Keratinocyte (primary cell): Measurements from ENCODE around the gene PRKCE. TPM values are rescaled to one million over a fixed set of nuclear protein-coding genes. Genes with fewer than 3 reads are reported as not detected.

Experiments used
- DNase-seq: peaks from one replicate; pipeline ENCODE4 v3.0.0-alpha.2; 2011; ENCODE audit warnings: low read depth, missing footprints, low spot score
- FAIRE-seq: peaks from 2 replicates; lab custom pipeline; 2011; peaks lifted over from hg19 to GRCh38; lab: Jason Lieb, UNC
- H2AFZ ChIP-seq: 2 replicates; pipeline ENCODE4 v1.6.0; 2012; ENCODE audit warnings: low read length, control low read depth, inconsistent platforms; ENCODE audit not compliant: control insufficient read depth
- H3K27ac ChIP-seq: 2 replicates; pipeline ENCODE4 v1.5.1; 2011; ENCODE audit warnings: low read length; ENCODE audit not compliant: control insufficient read depth, insufficient read depth
- H3K27me3 ChIP-seq: 3 replicates; pipeline ENCODE4 v1.6.0; 2011; ENCODE audit warnings: low read length; ENCODE audit not compliant: control insufficient read depth, insufficient read depth; ENCODE audit errors: extremely low read depth
- H3K36me3 ChIP-seq, 2 experiments: 2 replicates in 1 of 2; 3 replicates in 1 of 2; pipeline ENCODE4 v1.5.1; 2011; ENCODE audit warnings: low read length in 2 of 2, mild to moderate bottlenecking in 1 of 2; ENCODE audit not compliant: control insufficient read depth in 2 of 2, insufficient read depth in 2 of 2; ENCODE audit errors: extremely low read depth in 1 of 2
- H3K4me1 ChIP-seq: 3 replicates; pipeline ENCODE4 v1.5.1; 2011; ENCODE audit warnings: low read length; ENCODE audit not compliant: control insufficient read depth, insufficient read depth; ENCODE audit errors: extremely low read depth
- H3K4me2 ChIP-seq: 3 replicates; pipeline ENCODE4 v1.6.0; 2011; ENCODE audit warnings: low read depth, low read length; ENCODE audit not compliant: control insufficient read depth, insufficient read depth; ENCODE audit errors: extremely low read depth
- H3K4me3 ChIP-seq, 3 experiments: fragments of 200-600 bp in 1 of 3; sonication (generic) in 1 of 3; 2 replicates in 2 of 3; 3 replicates in 1 of 3; pipeline ENCODE4 v1.5.1; 2011 to 2016; ENCODE audit warnings: low read length in 3 of 3, mild to moderate bottlenecking in 3 of 3, control low read depth in 2 of 3, inconsistent platforms in 1 of 3, low read depth in 1 of 3, mixed read lengths in 1 of 3, mixed run types in 1 of 3, moderate library complexity in 1 of 3; ENCODE audit not compliant: control insufficient read depth in 2 of 3, insufficient read depth in 2 of 3; ENCODE audit errors: extremely low read depth in 1 of 3
- H3K79me2 ChIP-seq: 2 replicates; pipeline ENCODE4 v1.6.0; 2012; ENCODE audit warnings: low read length; ENCODE audit not compliant: control insufficient read depth, insufficient read depth
- H3K9ac ChIP-seq: 3 replicates; pipeline ENCODE4 v1.6.0; 2011; ENCODE audit warnings: low read length; ENCODE audit not compliant: control insufficient read depth, insufficient read depth; ENCODE audit errors: extremely low read depth
- H3K9me1 ChIP-seq: 3 replicates; pipeline ENCODE4 v1.6.0; 2011; ENCODE audit warnings: low read length; ENCODE audit not compliant: control insufficient read depth, insufficient read depth; ENCODE audit errors: extremely low read depth
- H3K9me3 ChIP-seq: 2 replicates; pipeline ENCODE4 v1.5.1; 2012; ENCODE audit warnings: low read depth, low read length; ENCODE audit not compliant: control insufficient read depth
- H4K20me1 ChIP-seq: 3 replicates; pipeline ENCODE4 v1.6.0; 2011; ENCODE audit warnings: low read length; ENCODE audit not compliant: control insufficient read depth, insufficient read depth; ENCODE audit errors: extremely low read depth
- CTCF ChIP-seq, 3 experiments: IDR thresholded peaks in 1 of 3; conservative IDR thresholded peaks in 1 of 3; optimal IDR thresholded peaks in 1 of 3; 2 replicates in 2 of 3; 3 replicates in 1 of 3; pipeline versions ENCODE3 to v1.5.1; 2011; ENCODE audit warnings: low read length in 3 of 3, mild to moderate bottlenecking in 3 of 3, moderate library complexity in 2 of 3, control low read depth in 1 of 3, inconsistent platforms in 1 of 3; ENCODE audit not compliant: insufficient read depth in 2 of 3; ENCODE audit errors: extremely low read depth in 1 of 3
- EZH2 ChIP-seq: IDR thresholded peaks from one replicate; pipeline ENCODE4 v1.6.1; 2012; ENCODE audit warnings: inconsistent platforms, mild to moderate bottlenecking, low read length, moderate library complexity
- dilution Hi-C: fragments of 300-500 bp; cut with MboI; formaldehyde crosslinking; loops from one replicate; pipeline ENCODE4 v1.7.0; 2020; ENCODE audit warnings: low sequenced_read_pairs; ENCODE audit not compliant: extremely low pct_ligation_motif_present
- polyA plus RNA-seq, 5 experiments: library from polyadenylated mRNA; depleted of rRNA in 3 of 5; stranded (reverse) in 3 of 5; stranded (forward) in 1 of 5; unstranded in 1 of 5; fragments of >200 nt; gene quantifications; 1 replicate in 1 of 5; 2 replicates in 3 of 5; 3 replicates in 1 of 5; pipeline versions ENCODE4 v1.2.1 to v1.2.3, GENCODE V29; 2011 to 2012; ENCODE audit warnings: missing spikeins in 2 of 5, low read depth in 1 of 5, low replicate concordance in 1 of 5

Gene PRKCE
- polyA plus RNA-seq, 1 donor (not counting 4 experiments of a cell fraction or from before 2014, with no cell fraction given), result 2.0 TPM

DNA sequence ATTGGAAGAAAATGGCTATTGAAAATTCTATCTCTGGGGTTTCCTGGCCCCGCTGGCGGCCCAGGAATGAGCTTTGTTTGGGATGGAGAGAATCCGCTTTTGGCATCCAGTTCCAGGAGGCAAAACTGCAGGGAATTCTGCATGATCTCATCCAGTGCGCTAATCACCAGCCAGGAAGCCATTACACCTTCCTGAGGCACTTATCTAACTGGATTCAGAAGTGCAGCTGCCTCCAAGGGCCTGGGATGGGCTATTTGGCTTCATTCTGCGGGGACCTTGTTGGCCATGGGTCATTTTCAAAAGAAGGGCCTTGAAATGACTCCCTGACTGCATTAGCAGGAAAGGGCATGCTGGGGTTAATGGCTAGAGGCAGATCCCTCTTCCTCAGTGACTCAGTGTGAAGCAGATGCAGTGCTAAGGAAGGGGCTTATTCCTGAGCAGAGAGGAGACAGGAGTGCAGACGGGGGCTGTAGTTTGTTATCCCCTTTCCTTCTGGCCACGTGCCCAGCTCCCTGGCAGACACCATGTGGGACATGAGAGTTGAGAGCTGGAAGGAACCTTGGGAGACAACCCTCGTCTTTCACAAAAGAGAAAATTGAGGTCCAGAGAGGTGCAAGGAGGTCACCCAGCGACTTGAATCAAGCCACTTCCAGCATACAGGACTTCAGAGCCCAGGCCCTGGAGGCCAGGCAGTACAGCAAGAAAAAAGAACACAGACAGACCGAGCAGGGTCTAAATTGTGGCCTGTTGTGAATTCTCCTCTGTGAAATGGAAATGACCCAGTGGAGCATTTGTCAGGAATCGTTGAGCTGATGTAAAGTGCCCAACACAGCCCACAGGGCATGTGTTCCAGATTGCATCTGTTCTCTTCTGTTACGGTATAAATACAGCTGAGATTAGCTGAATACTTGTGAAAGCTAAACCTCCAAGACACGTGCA is 161.8 kb downstream of the PRKCE start:
- peaks cover 5% of the 10 kb centered on the region for H3K4me1 ChIP-seq
- no peaks in the 10 kb centered on the region for H3K9me3 ChIP-seq
- no peak overlapping the region for H2AFZ ChIP-seq
- no peak overlapping the region for H3K4me3 ChIP-seq
- no peak overlapping the region for H3K4me2 ChIP-seq
- H3K36me3 ChIP-seq, result no peaks in the 10 kb centered on the region
- H3K27me3 ChIP-seq, result peaks cover 3% of the 10 kb centered on the region
- H3K9me1 ChIP-seq, result no peaks in the 10 kb centered on the region
- DNase-seq (no peak), FAIRE-seq (no peak)
- dilution Hi-C loops, result no loop called here
- no peak for TF ChIP-seq CTCF (optimal IDR thresholded peaks at IDR 0.05 in 1 of 3, IDR thresholded peaks at IDR 0.05 in 1 of 3, conservative IDR thresholded peaks at IDR 0.05 in 1 of 3; ENCODE audit: extremely low read depth in 1 of 3, insufficient read depth in 2 of 3, low read length in 3 of 3)
- no peak for TF ChIP-seq EZH2
- H3K9ac ChIP-seq, result no peak overlapping the region
- H3K79me2 ChIP-seq, result no peaks in the 10 kb centered on the region
- no peak overlapping the region for H3K27ac ChIP-seq
- no peaks in the 10 kb centered on the region for H4K20me1 ChIP-seq

- no peak for DNase-seq
- H3K9me1 ChIP-seq, result no peaks in the 10 kb centered on the region
- no peak overlapping the region for H3K27ac ChIP-seq
- TF ChIP-seq EZH2 (no peak), CTCF (optimal IDR thresholded peaks at IDR 0.05 in 1 of 3, IDR thresholded peaks at IDR 0.05 in 1 of 3, conservative IDR thresholded peaks at IDR 0.05 in 1 of 3; ENCODE audit: extremely low read depth in 1 of 3, insufficient read depth in 2 of 3, low read length in 3 of 3) (no peak)
- H3K79me2 ChIP-seq, result no peaks in the 10 kb centered on the region
- H3K4me3 ChIP-seq, result no peak overlapping the region
- H3K9me3 ChIP-seq, result no peaks in the 10 kb centered on the region
- H3K27me3 ChIP-seq, result no peaks in the 10 kb centered on the region
- H4K20me1 ChIP-seq, result no peaks in the 10 kb centered on the region
- no peak for FAIRE-seq
- no peaks in the 10 kb centered on the region for H3K36me3 ChIP-seq
- dilution Hi-C loops, result no loop called here
- H3K9ac ChIP-seq, result no peak overlapping the region
- H3K4me2 ChIP-seq, result no peak overlapping the region
- H3K4me1 ChIP-seq, result peaks cover 5% of the 10 kb centered on the region
- no peak overlapping the region for H2AFZ ChIP-seq
Observed at GRCh38 chr2:45814488-45814887, 163.0 kb downstream of the PRKCE start.
